PFSK-1 (cell line): ENCODE data around the gene HECTD1.

ENCODE experiments used
- POLR2AphosphoS5 ChIP-seq: IDR thresholded peaks from 2 replicates; pipeline ENCODE4 v1.6.1; 2012; ENCODE audit warnings: low read depth, mild to moderate bottlenecking, control low read depth, low read length, moderate library complexity
- REST ChIP-seq, 2 experiments: IDR thresholded peaks; 2 replicates each; pipeline versions ENCODE4 v1.6.1 to v1.8.0; 2011 to 2012; ENCODE audit warnings: low read depth in 2 of 2, low read length in 2 of 2, control low read depth in 1 of 2, inconsistent platforms in 1 of 2, mild to moderate bottlenecking in 1 of 2, moderate library complexity in 1 of 2; ENCODE audit not compliant: insufficient read depth in 1 of 2
- SIN3A ChIP-seq: IDR thresholded peaks from 2 replicates; pipeline ENCODE4 v1.6.1; 2012; ENCODE audit warnings: mild to moderate bottlenecking, low read length, moderate library complexity, borderline replicate concordance; ENCODE audit not compliant: insufficient read depth
- TAF1 ChIP-seq: IDR thresholded peaks from 2 replicates; pipeline ENCODE4 v1.6.1; 2012; ENCODE audit warnings: low read length, control low read depth, borderline replicate concordance; ENCODE audit not compliant: insufficient read depth

- no peak for TF ChIP-seq SIN3A
- TF ChIP-seq REST (IDR thresholded peaks at IDR 0.05; ENCODE audit: insufficient read depth in 1 of 2, low read depth in 2 of 2, low read length in 2 of 2) = no peak
- no peak for TF ChIP-seq TAF1
- no peak for TF ChIP-seq POLR2AphosphoS5
These were observed 2.7 kb downstream of the HECTD1 start for GRCh38 chr14:31204593-31205534.
